HG03135 (cell line): Measurements from ENCODE around the gene SGCA.

ENCODE experiments used
- ATAC-seq: cut with Tn5 transposase; IDR thresholded peaks from one replicate; pipeline ENCODE4 v1.9.1; 2021; ENCODE audit warnings: mild to moderate bottlenecking, moderate library complexity; ENCODE audit not compliant: unreplicated experiment

Gene SGCA

GRCh38 chr17:50165066-50165465 is 739 bp upstream of the SGCA start:
- no peak for ATAC-seq

GRCh38 chr17:50165466-50165865 is 339 bp upstream of the SGCA start:
- ATAC-seq = no peak

GRCh38 chr17:50166518-50167181 is 845 bp downstream of the SGCA start:
- ATAC-seq = no peak

- ATAC-seq = no peak
Observed at GRCh38 chr17:50167371-50167770, 1.6 kb downstream of the SGCA start.

- ATAC-seq = no peak
Observed at GRCh38 chr17:50168319-50168718, 2.5 kb downstream of the SGCA start.

GRCh38 chr17:50169121-50169764 is 3.4 kb downstream of the SGCA start:
- ATAC-seq = no peak

GRCh38 chr17:50169881-50170459 is 4.2 kb downstream of the SGCA start:
- ATAC-seq = no peak

GRCh38 chr17:50170662-50171370 is 5.0 kb downstream of the SGCA start:
- no peak for ATAC-seq

GRCh38 chr17:50171371-50172071 is 5.7 kb downstream of the SGCA start:
- no peak for ATAC-seq

GRCh38 chr17:50172130-50172529 is 6.3 kb downstream of the SGCA start:
- no peak for ATAC-seq

GRCh38 chr17:50172936-50173334 is 7.1 kb downstream of the SGCA start:
- ATAC-seq = no peak

GRCh38 chr17:50173335-50173941 is 7.6 kb downstream of the SGCA start:
- no peak for ATAC-seq

GRCh38 chr17:50174444-50174843 is 8.6 kb downstream of the SGCA start:
- no peak for ATAC-seq

GRCh38 chr17:50175035-50175807 is 9.4 kb downstream of the SGCA start:
- no peak for ATAC-seq

GRCh38 chr17:50176559-50177357 is 11.0 kb downstream of the SGCA start:
- ATAC-seq = no peak

GRCh38 chr17:50177476-50177875 is 11.7 kb downstream of the SGCA start:
- no peak for ATAC-seq

- peak; percentile 64 for ATAC-seq
Observed at GRCh38 chr17:50177983-50178834, 12.4 kb downstream of the SGCA start.

- ATAC-seq = no peak
Observed at GRCh38 chr17:50180111-50180510, 14.3 kb downstream of the SGCA start.
